Measurements from ENCODE around the gene KANK2. TPM values are rescaled to one million over a fixed set of nuclear protein-coding genes. Genes with fewer than 3 reads are reported as not detected.

Gene KANK2
- total and polyA plus RNA-seq, 10 of the 15 experiments (the other 5 are each of a cell fraction or from before 2014, with no cell fraction given), result 4.9 to 33.0 (median 21.0) TPM

GRCh38 chr19:11155373-11156120 is 41.8 kb downstream of the KANK2 start, which contains the start of gene SPC24 (continued):
- TF ChIP-seq SKIL (IDR thresholded peaks at IDR 0.05; ENCODE audit: low read depth, poor library complexity, severe bottlenecking), result peak; percentile 7
- no peak for TF ChIP-seq MYC (IDR thresholded peaks at IDR 0.05; ENCODE audit: insufficient read depth, insufficient read length, insufficient replicate concordance, low read length, severe bottlenecking)
- TF ChIP-seq YY1 (IDR thresholded peaks at IDR 0.05; ENCODE audit: low read depth, low read length), result peak; percentile 96
- TF ChIP-seq PAX8 (IDR thresholded peaks at IDR 0.05), result no peak
- no peak for TF ChIP-seq MEF2A (IDR thresholded peaks at IDR 0.05; ENCODE audit: insufficient read depth, low read depth, low read length)
- peak; percentile 97 for TF ChIP-seq NRF1 (conservative IDR thresholded peaks at IDR 0.05; ENCODE audit: low read depth, low read length)
- TF ChIP-seq E2F8 (IDR thresholded peaks at IDR 0.05; ENCODE audit: low read depth, partially characterized antibody), result no peak
- TF ChIP-seq RAD21 (IDR thresholded peaks at IDR 0.05; ENCODE audit: insufficient read depth, low read depth, low read length), result no peak
- TF ChIP-seq NFYB (IDR thresholded peaks at IDR 0.05; ENCODE audit: insufficient read depth, low read depth, low read length), result peak; percentile 92
- TF ChIP-seq HDAC2 (IDR thresholded peaks at IDR 0.05), result 0 out of 2 replicates have a peak, but pooled peaks have one; percentile 61
- peak; percentile 100 for TF ChIP-seq PKNOX1 (IDR thresholded peaks at IDR 0.05)
- TF ChIP-seq CREB1 (IDR thresholded peaks at IDR 0.05; ENCODE audit: low read depth), result peak; percentile 75
- peak; percentile 38; the same call in 1 of the 2 replicates for TF ChIP-seq IKZF1 (conservative IDR thresholded peaks at IDR 0.05)

All from GM12878 (cell line).